PFSK-1 (cell line): Measurements from ENCODE around the gene SLC25A25.

Source experiments
- FOXP2 ChIP-seq: optimal IDR thresholded peaks from 2 replicates; pipeline ENCODE3; 2011; ENCODE audit warnings: borderline replicate concordance, control low read depth, inconsistent platforms; ENCODE audit not compliant: insufficient read depth; ENCODE audit errors: extremely low read length, extremely low read depth
- POLR2AphosphoS5 ChIP-seq: IDR thresholded peaks from 2 replicates; pipeline ENCODE4 v1.6.1; 2012; ENCODE audit warnings: low read depth, mild to moderate bottlenecking, control low read depth, low read length, moderate library complexity
- TAF1 ChIP-seq: IDR thresholded peaks from 2 replicates; pipeline ENCODE4 v1.6.1; 2012; ENCODE audit warnings: low read length, control low read depth, borderline replicate concordance; ENCODE audit not compliant: insufficient read depth
- TF ChIP-seq, protein P1 (sequence below), 2 experiments: IDR thresholded peaks; 2 replicates each; pipeline versions ENCODE4 v1.6.1 to v1.8.0; 2011 to 2012; ENCODE audit warnings: low read depth in 2 of 2, low read length in 2 of 2, control low read depth in 1 of 2, inconsistent platforms in 1 of 2, mild to moderate bottlenecking in 1 of 2, moderate library complexity in 1 of 2; ENCODE audit not compliant: insufficient read depth in 1 of 2

DNA sequence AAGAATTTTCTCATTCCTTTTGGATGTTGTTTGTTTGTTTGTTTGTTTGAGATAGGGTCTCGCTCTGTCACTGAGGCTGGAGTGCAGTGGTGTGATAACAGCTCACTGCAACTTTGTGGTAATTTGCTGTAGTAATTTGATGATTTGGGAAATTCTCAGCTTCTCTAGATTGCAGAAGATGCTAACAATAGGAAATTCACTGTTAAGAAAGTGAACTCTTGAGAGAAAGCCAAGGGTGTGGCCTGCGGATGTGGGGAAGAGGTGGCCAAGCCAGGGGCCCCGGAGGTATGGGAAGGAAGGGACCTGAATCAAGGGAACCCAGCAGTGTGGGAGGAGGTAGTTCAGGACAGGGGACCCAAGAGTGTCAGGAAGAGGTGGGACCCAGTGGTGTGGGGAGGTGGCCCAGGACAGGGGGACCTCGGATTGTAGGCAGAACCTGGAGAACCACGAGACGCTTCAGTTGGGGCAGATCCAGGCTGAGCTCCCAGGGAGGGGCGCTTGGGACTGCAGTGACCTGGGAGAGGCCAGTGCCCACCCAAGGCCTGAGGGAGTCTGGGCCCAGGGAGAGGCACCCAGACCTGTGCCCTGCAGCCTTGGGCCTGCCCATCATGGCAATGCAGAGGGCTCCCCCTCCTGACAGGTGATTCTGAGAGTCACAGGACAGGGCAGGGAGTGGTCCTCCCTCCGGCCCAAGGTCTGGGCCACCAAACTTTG lies 75.7 kb downstream of the SLC25A25 start:
- TF ChIP-seq TAF1 (no peak), POLR2AphosphoS5 (no peak), FOXP2 (no peak)
- TF ChIP-seq, protein P1, sequence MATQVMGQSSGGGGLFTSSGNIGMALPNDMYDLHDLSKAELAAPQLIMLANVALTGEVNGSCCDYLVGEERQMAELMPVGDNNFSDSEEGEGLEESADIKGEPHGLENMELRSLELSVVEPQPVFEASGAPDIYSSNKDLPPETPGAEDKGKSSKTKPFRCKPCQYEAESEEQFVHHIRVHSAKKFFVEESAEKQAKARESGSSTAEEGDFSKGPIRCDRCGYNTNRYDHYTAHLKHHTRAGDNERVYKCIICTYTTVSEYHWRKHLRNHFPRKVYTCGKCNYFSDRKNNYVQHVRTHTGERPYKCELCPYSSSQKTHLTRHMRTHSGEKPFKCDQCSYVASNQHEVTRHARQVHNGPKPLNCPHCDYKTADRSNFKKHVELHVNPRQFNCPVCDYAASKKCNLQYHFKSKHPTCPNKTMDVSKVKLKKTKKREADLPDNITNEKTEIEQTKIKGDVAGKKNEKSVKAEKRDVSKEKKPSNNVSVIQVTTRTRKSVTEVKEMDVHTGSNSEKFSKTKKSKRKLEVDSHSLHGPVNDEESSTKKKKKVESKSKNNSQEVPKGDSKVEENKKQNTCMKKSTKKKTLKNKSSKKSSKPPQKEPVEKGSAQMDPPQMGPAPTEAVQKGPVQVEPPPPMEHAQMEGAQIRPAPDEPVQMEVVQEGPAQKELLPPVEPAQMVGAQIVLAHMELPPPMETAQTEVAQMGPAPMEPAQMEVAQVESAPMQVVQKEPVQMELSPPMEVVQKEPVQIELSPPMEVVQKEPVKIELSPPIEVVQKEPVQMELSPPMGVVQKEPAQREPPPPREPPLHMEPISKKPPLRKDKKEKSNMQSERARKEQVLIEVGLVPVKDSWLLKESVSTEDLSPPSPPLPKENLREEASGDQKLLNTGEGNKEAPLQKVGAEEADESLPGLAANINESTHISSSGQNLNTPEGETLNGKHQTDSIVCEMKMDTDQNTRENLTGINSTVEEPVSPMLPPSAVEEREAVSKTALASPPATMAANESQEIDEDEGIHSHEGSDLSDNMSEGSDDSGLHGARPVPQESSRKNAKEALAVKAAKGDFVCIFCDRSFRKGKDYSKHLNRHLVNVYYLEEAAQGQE (IDR thresholded peaks at IDR 0.05; ENCODE audit: insufficient read depth in 1 of 2, low read depth in 2 of 2, low read length in 2 of 2): no peak
